Upper lobe of right lung (tissue), 1 donor: ENCODE results near the gene CRYBB3. TPM values are rescaled to one million over a fixed set of nuclear protein-coding genes. Genes with fewer than 3 reads are reported as not detected.

Experiments used
- ATAC-seq: fragments of 200-7000 bp; cut with Tn5 transposase; one replicate; pipeline ENCODE4 v1.9.1; 2020; ENCODE audit warnings: mild to moderate bottlenecking, moderate library complexity
- DNase-seq: peaks from one replicate; pipeline ENCODE4 v3.0.0-alpha.2; 2020
- H3K27ac ChIP-seq: fragments of 200-600 bp; one replicate; pipeline ENCODE4 v1.8.0; 2022
- H3K27me3 ChIP-seq: fragments of 200-600 bp; one replicate; pipeline ENCODE4 v1.8.0; 2022; ENCODE audit warnings: mild to moderate bottlenecking
- H3K36me3 ChIP-seq: fragments of 200-600 bp; one replicate; pipeline ENCODE4 v1.8.0; 2022
- H3K4me1 ChIP-seq: fragments of 200-600 bp; one replicate; pipeline ENCODE4 v1.8.0; 2022
- H3K4me3 ChIP-seq: fragments of 200-600 bp; one replicate; pipeline ENCODE4 v1.8.0; 2022; ENCODE audit warnings: mild to moderate bottlenecking
- H3K9me3 ChIP-seq: fragments of 200-600 bp; one replicate; pipeline ENCODE4 v1.8.0; 2022
- CTCF ChIP-seq: fragments of 200-600 bp; IDR thresholded peaks from one replicate; pipeline ENCODE4 v1.8.0; 2022; ENCODE audit warnings: antibody characterized with exemption
- intact Hi-C: fragments of 100-400 bp; cut with DNase I; formaldehyde crosslinking; loops from one replicate; pipeline ENCODE4 v1.11.0; 2022
- total RNA-seq: library from RNA; stranded (reverse); fragmentation: NEBNext Ultra II Directional; extraction: Animal tissue kit (Norgen Biotek cat#: 25700); gene quantifications from one replicate; pipeline ENCODE4 v1.2.1, GENCODE V29; 2021
- donor health status: DM: no; HTN: yes; CAD: no; lungs with severe emphysema.

CRYBB3 gene
- total RNA-seq, 1 donor from 2014 or later: 0.72 TPM

- DNase-seq: no peak
- Histone ChIP-seq H3K4me3 (no peak overlapping the region), H3K9me3 (no peaks in the 10 kb centered on the region), H3K27me3 (no peaks in the 10 kb centered on the region), H3K4me1 (peaks cover 6% of the 10 kb centered on the region), H3K36me3 (no peaks in the 10 kb centered on the region), H3K27ac (no peak overlapping the region)
- ATAC-seq: no peak
- no peak for TF ChIP-seq CTCF
- intact Hi-C loops: no loop called here
Measured at GRCh38 chr22:25160120-25160996, 39.3 kb upstream of the CRYBB3 start.

- Histone ChIP-seq H3K36me3 (no peaks in the 10 kb centered on the region), H3K4me3 (no peak overlapping the region), H3K27ac (no peak overlapping the region), H3K9me3 (no peaks in the 10 kb centered on the region), H3K27me3 (no peaks in the 10 kb centered on the region), H3K4me1 (peaks cover 4% of the 10 kb centered on the region)
- intact Hi-C loops: no loop called here
- no peak for TF ChIP-seq CTCF
- ATAC-seq (no peak), DNase-seq (peak; percentile 48)
Measured at GRCh38 chr22:25161017-25161915, 38.4 kb upstream of the CRYBB3 start.

GRCh38 chr22:25161916-25162530 is 37.6 kb upstream of the CRYBB3 start:
- H3K27ac ChIP-seq: no peak overlapping the region
- TF ChIP-seq CTCF: no peak
- intact Hi-C loops: no loop called here
- no peaks in the 10 kb centered on the region for H3K36me3 ChIP-seq
- H3K4me1 ChIP-seq: peaks cover 4% of the 10 kb centered on the region
- DNase-seq: peak; percentile 28
- H3K4me3 ChIP-seq: no peak overlapping the region
- ATAC-seq: no peak
- H3K27me3 ChIP-seq: no peaks in the 10 kb centered on the region
- no peaks in the 10 kb centered on the region for H3K9me3 ChIP-seq

- no peaks in the 10 kb centered on the region for H3K36me3 ChIP-seq
- no peaks in the 10 kb centered on the region for H3K9me3 ChIP-seq
- ATAC-seq: no peak
- no peak overlapping the region for H3K27ac ChIP-seq
- no peaks in the 10 kb centered on the region for H3K27me3 ChIP-seq
- H3K4me1 ChIP-seq: peaks cover 4% of the 10 kb centered on the region
- no peak for DNase-seq
- intact Hi-C loops: no loop called here
- no peak overlapping the region for H3K4me3 ChIP-seq
- no peak for TF ChIP-seq CTCF
Measured at GRCh38 chr22:25162561-25162960, 37.1 kb upstream of the CRYBB3 start.

- no peak overlapping the region for H3K4me3 ChIP-seq
- H3K36me3 ChIP-seq: no peaks in the 10 kb centered on the region
- intact Hi-C loops: no loop called here
Measured at GRCh38 chr22:25165785-25166184, 33.9 kb upstream of the CRYBB3 start.

More at GRCh38 chr22:25165785-25166184, 33.9 kb upstream of the CRYBB3 start:
- no peaks in the 10 kb centered on the region for H3K27me3 ChIP-seq
- no peak for ATAC-seq
- TF ChIP-seq CTCF: no peak
- no peak overlapping the region for H3K27ac ChIP-seq
- H3K9me3 ChIP-seq: no peaks in the 10 kb centered on the region
- H3K4me1 ChIP-seq: peaks cover 4% of the 10 kb centered on the region
- no peak for DNase-seq
